DND-41 (cell line): Measurements from ENCODE around the gene FAM241B.

Source experiments
- ATAC-seq: fragments of 200-7000 bp; cut with Tn5 transposase; 3 replicates; pipeline ENCODE4 v1.9.1; 2021; ENCODE audit warnings: low read depth; ENCODE audit not compliant: insufficient read depth
- DNase-seq: peaks from one replicate; pipeline ENCODE4 v3.0.0-alpha.2; 2020
- H2AFZ ChIP-seq: 2 replicates; pipeline ENCODE4 v1.6.0; 2012; ENCODE audit warnings: low read depth, low read length
- H3K27ac ChIP-seq: 2 replicates; pipeline ENCODE4 v1.5.1; 2012; ENCODE audit warnings: low read length, inconsistent platforms
- H3K27me3 ChIP-seq: fragments of 200-600 bp; sonication (generic); 2 replicates; pipeline ENCODE4 v1.6.0; 2012; ENCODE audit warnings: low read length, mild to moderate bottlenecking, inconsistent platforms; ENCODE audit not compliant: insufficient read depth, poor library complexity
- H3K36me3 ChIP-seq: 2 replicates; pipeline ENCODE4 v1.5.1; 2012; ENCODE audit warnings: low read length, inconsistent platforms; ENCODE audit not compliant: insufficient read depth
- H3K4me1 ChIP-seq: 2 replicates; pipeline ENCODE4 v1.5.1; 2012; ENCODE audit warnings: mild to moderate bottlenecking, low read length; ENCODE audit not compliant: insufficient read depth
- H3K4me2 ChIP-seq: 2 replicates; pipeline ENCODE4 v1.6.0; 2012; ENCODE audit warnings: mild to moderate bottlenecking, moderate library complexity, low read length, inconsistent platforms; ENCODE audit not compliant: insufficient read depth
- H3K4me3 ChIP-seq, 2 experiments: fragments of 200-600 bp in 1 of 2; shearing (Covaris generic) in 1 of 2; 2 replicates each; pipeline ENCODE4 v1.5.1; 2012 to 2016; ENCODE audit warnings: inconsistent platforms in 2 of 2, low read length in 2 of 2, mild to moderate bottlenecking in 2 of 2, low read depth in 1 of 2, moderate library complexity in 1 of 2
- H3K79me2 ChIP-seq: 2 replicates; pipeline ENCODE4 v1.6.0; 2012; ENCODE audit warnings: low read length, inconsistent platforms; ENCODE audit not compliant: insufficient read depth
- H3K9ac ChIP-seq: 2 replicates; pipeline ENCODE4 v1.6.0; 2012; ENCODE audit warnings: low read depth, mild to moderate bottlenecking, inconsistent platforms, low read length, moderate library complexity
- H3K9me3 ChIP-seq: 2 replicates; pipeline ENCODE4 v1.5.1; 2012; ENCODE audit warnings: low read length, moderate library complexity, mild to moderate bottlenecking, inconsistent platforms; ENCODE audit not compliant: insufficient read depth, severe bottlenecking
- H4K20me1 ChIP-seq: 2 replicates; pipeline ENCODE4 v1.6.0; 2012; ENCODE audit warnings: low read length; ENCODE audit not compliant: insufficient read depth
- CTCF ChIP-seq: IDR thresholded peaks from 2 replicates; pipeline ENCODE4 v1.5.1; 2012; ENCODE audit warnings: borderline replicate concordance, low read length, moderate library complexity, mild to moderate bottlenecking; ENCODE audit not compliant: poor library complexity, severe bottlenecking; ENCODE audit errors: extremely low read depth
- EZH2 ChIP-seq: IDR thresholded peaks from 3 replicates; pipeline ENCODE4 v1.6.1; 2012; ENCODE audit warnings: borderline replicate concordance, low read depth, mild to moderate bottlenecking, moderate library complexity, low read length, inconsistent platforms; ENCODE audit not compliant: severe bottlenecking

The FAM241B gene

GRCh38 chr10:69659241-69660038 lies 29.4 kb downstream of the FAM241B start:
- H3K27ac ChIP-seq = no peak overlapping the region
- TF ChIP-seq EZH2 (no peak), CTCF (no peak)
- H3K9ac ChIP-seq = no peak overlapping the region
- peaks cover 5% of the 10 kb centered on the region; the same call in 1 of the 2 replicates for H4K20me1 ChIP-seq
- H3K36me3 ChIP-seq = no peaks in the 10 kb centered on the region
- H3K4me1 ChIP-seq = no peaks in the 10 kb centered on the region
- DNase-seq (no peak), ATAC-seq (no peak)
- no peaks in the 10 kb centered on the region for H3K9me3 ChIP-seq
- no peaks in the 10 kb centered on the region for H3K79me2 ChIP-seq
- H3K27me3 ChIP-seq = peaks cover 10% of the 10 kb centered on the region
- no peak overlapping the region for H3K4me3 ChIP-seq
- H3K4me2 ChIP-seq = no peak overlapping the region
- H2AFZ ChIP-seq = no peak overlapping the region

GRCh38 chr10:69660296-69660695 lies 30.2 kb downstream of the FAM241B start:
- Histone ChIP-seq H3K9ac (no peak overlapping the region), H3K4me3 (no peak overlapping the region), H3K9me3 (no peaks in the 10 kb centered on the region), H2AFZ (no peak overlapping the region), H3K27me3 (peaks cover 10% of the 10 kb centered on the region), H3K27ac (no peak overlapping the region), H3K4me1 (no peaks in the 10 kb centered on the region), H3K4me2 (no peak overlapping the region), H4K20me1 (peaks cover 5% of the 10 kb centered on the region; the same call in 1 of the 2 replicates), H3K79me2 (no peaks in the 10 kb centered on the region), H3K36me3 (no peaks in the 10 kb centered on the region)
- TF ChIP-seq EZH2 (no peak), CTCF (no peak)
- ATAC-seq = no peak
- DNase-seq = no peak

- H3K27me3 ChIP-seq = peaks cover 10% of the 10 kb centered on the region
- H3K9me3 ChIP-seq = no peaks in the 10 kb centered on the region
- H4K20me1 ChIP-seq = peaks cover 5% of the 10 kb centered on the region; the same call in 1 of the 2 replicates
- H3K4me2 ChIP-seq = no peak overlapping the region
- H3K4me3 ChIP-seq = no peak overlapping the region
- H3K9ac ChIP-seq = no peak overlapping the region
- H3K79me2 ChIP-seq = no peaks in the 10 kb centered on the region
- TF ChIP-seq CTCF (no peak), EZH2 (no peak)
- no peaks in the 10 kb centered on the region for H3K4me1 ChIP-seq
- no peak overlapping the region for H2AFZ ChIP-seq
- no peak overlapping the region for H3K27ac ChIP-seq
- ATAC-seq (no peak), DNase-seq (no peak)
- H3K36me3 ChIP-seq = no peaks in the 10 kb centered on the region
Measured at GRCh38 chr10:69661414-69662172, 31.5 kb downstream of the FAM241B start.
